Prostate gland (tissue), 2 donors: ENCODE measurements around the gene ROBO2. TPM values are rescaled to one million over a fixed set of nuclear protein-coding genes. Genes with fewer than 3 reads are reported as not detected.

Experiments
- DNase-seq: peaks from one replicate; pipeline ENCODE4 v3.0.0-alpha.2; 2019; ENCODE audit warnings: low spot score
- H3K27ac ChIP-seq, 2 donors: fragments of 200-600 bp; sonication (generic); 2 replicates each; pipeline ENCODE4 v1.5.1; 2017 to 2019
- H3K27me3 ChIP-seq: fragments of 200-600 bp; sonication (generic); replicated peaks from 2 replicates; pipeline ENCODE4 v1.5.1; 2019; ENCODE audit not compliant: insufficient read depth
- H3K36me3 ChIP-seq, 2 donors: fragments of 200-600 bp; sonication (generic); 1 replicate in 1 of 2; 2 replicates in 1 of 2; pipeline versions ENCODE4 v1.5.1 to v1.8.1; 2017 to 2019
- H3K4me1 ChIP-seq: fragments of 200-600 bp; sonication (generic); replicated peaks from 2 replicates; pipeline ENCODE4 v1.5.1; 2019
- H3K4me3 ChIP-seq, 2 donors: fragments of 200-600 bp; sonication (generic); 2 replicates each; pipeline ENCODE4 v1.5.1; 2017 to 2019
- H3K9me3 ChIP-seq: fragments of 200-600 bp; sonication (generic); 2 replicates; pipeline ENCODE4 v1.5.1; 2017
- POLR2A ChIP-seq: fragments of 450-650 bp; IDR thresholded peaks from one replicate; pipeline ENCODE4 v1.6.1; 2016; ENCODE audit warnings: antibody characterized with exemption, mild to moderate bottlenecking
- POLR2AphosphoS5 ChIP-seq: sonication (generic); formaldehyde crosslinking; IDR thresholded peaks from one replicate; pipeline ENCODE4 v1.6.1; 2017; ENCODE audit warnings: antibody characterized with exemption
- WGBS: methylation state at CpG from one replicate; pipeline ENCODE4 v1.1.5; 2018; 5-methylcytosine and 5-hydroxymethylcytosine counted together
- intact Hi-C: fragments of 100-400 bp; cut with DNase I; formaldehyde crosslinking; loops from one replicate; pipeline ENCODE4 v1.14.2; 2022
- total RNA-seq, 2 donors: library from RNA; depleted of rRNA; stranded (reverse); fragments of >200 nt; gene quantifications; one replicate each; pipeline ENCODE4 v1.1.0, GENCODE V29; 2016
- TF ChIP-seq, protein P1 (sequence below), 4 experiments: fragments of 200-600 bp in 2 of 4; fragments of 450-650 bp in 2 of 4; sonication (generic) in 2 of 4; IDR thresholded peaks; 1 replicate in 3 of 4; 2 replicates in 1 of 4; pipeline ENCODE4 v1.5.1; 2016 to 2019; ENCODE audit warnings: antibody characterized with exemption in 4 of 4, mild to moderate bottlenecking in 2 of 4, moderate library complexity in 2 of 4

ROBO2 gene
- total RNA-seq, 2 donors from 2014 or later, result 3.6 to 18.2 TPM

DNA sequence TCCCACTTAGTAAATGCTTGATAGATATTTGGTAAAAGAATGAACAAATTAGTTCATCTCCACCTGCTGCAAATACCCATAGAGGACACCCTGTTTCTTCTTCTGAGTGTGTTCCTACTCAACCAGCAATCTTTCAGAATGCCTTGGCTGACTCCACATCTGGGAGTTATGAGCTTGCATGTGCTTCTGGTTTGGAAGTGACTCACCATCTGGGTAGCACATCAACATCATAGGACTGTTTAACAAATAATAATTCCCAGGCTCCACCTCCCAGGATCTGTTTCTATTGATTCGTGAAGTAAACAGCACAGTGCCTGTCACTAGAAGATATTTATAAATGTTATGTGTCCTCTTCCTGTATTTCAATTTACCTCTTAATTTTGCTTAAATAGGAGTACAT is 580.1 kb downstream of the ROBO2 start:
- TF ChIP-seq, protein P1, sequence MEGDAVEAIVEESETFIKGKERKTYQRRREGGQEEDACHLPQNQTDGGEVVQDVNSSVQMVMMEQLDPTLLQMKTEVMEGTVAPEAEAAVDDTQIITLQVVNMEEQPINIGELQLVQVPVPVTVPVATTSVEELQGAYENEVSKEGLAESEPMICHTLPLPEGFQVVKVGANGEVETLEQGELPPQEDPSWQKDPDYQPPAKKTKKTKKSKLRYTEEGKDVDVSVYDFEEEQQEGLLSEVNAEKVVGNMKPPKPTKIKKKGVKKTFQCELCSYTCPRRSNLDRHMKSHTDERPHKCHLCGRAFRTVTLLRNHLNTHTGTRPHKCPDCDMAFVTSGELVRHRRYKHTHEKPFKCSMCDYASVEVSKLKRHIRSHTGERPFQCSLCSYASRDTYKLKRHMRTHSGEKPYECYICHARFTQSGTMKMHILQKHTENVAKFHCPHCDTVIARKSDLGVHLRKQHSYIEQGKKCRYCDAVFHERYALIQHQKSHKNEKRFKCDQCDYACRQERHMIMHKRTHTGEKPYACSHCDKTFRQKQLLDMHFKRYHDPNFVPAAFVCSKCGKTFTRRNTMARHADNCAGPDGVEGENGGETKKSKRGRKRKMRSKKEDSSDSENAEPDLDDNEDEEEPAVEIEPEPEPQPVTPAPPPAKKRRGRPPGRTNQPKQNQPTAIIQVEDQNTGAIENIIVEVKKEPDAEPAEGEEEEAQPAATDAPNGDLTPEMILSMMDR (IDR thresholded peaks at IDR 0.05), result no peak
- TF ChIP-seq POLR2AphosphoS5 (no peak), POLR2A (no peak)
- Histone ChIP-seq H3K36me3 (no peaks in the 10 kb centered on the region), H3K9me3 (no peaks in the 10 kb centered on the region), H3K4me3 (no peak overlapping the region), H3K4me1 (no peaks in the 10 kb centered on the region), H3K27me3 (no peaks in the 10 kb centered on the region), H3K27ac (no peak overlapping the region)
- 91% methylated on average over 1 of the region's 1 CpG for WGBS
- intact Hi-C loops, result no loop called here
- DNase-seq, result no peak

DNA sequence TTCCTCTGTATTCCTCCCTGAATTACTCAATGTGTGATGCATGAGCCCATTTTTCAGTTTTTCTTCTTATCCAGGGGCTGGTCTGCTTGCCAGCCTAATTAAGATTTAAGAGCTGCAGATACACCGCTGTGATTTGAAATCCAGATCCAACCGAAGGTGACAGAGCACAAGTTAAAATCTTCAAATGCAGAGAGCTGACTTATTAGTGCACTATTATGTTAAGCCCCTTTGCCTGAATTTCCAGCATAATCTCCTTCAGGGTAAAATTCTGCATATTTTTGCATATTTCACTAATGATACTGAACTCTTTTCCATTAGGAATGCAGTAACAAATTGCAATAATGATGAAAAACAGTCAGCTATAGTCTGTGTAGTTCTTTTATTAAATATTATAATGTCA is 583.6 kb downstream of the ROBO2 start:
- intact Hi-C loops, result no loop called here
- DNase-seq, result no peak
- TF ChIP-seq, protein P1 (IDR thresholded peaks at IDR 0.05), result no peak
- TF ChIP-seq POLR2A (no peak), POLR2AphosphoS5 (no peak)
- Histone ChIP-seq H3K27ac (no peak overlapping the region), H3K4me1 (no peaks in the 10 kb centered on the region), H3K9me3 (no peaks in the 10 kb centered on the region), H3K4me3 (no peak overlapping the region), H3K36me3 (no peaks in the 10 kb centered on the region), H3K27me3 (no peaks in the 10 kb centered on the region)
- WGBS, result 72% methylated on average over 2 of the region's 2 CpGs

DNA sequence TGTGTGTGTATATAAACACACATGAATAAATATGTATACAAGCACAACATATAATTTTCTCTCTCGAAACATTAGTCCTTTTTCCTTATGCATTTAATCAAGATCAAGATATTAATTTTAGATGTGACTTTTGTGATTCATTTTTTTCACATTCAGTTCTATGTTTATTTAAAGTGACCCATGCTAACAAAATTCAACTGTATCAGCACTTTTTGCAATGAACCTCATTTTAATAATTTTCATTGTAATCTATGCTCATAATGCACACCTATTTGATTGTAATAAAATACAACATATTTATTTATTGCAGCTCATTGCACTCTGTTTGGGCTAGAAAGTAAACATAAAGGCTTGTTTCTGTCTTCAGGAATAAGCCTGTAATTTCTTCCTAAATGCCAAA is 586.3 kb downstream of the ROBO2 start:
- no peaks in the 10 kb centered on the region for H3K27me3 ChIP-seq
- no peaks in the 10 kb centered on the region for H3K9me3 ChIP-seq
- TF ChIP-seq, protein P1 (IDR thresholded peaks at IDR 0.05), result no peak
- TF ChIP-seq POLR2AphosphoS5 (no peak), POLR2A (no peak)
- intact Hi-C loops, result no loop called here
- DNase-seq, result no peak
- no peak overlapping the region for H3K4me3 ChIP-seq
- WGBS, result 100% methylated on average over 1 of the region's 1 CpG
- no peaks in the 10 kb centered on the region for H3K36me3 ChIP-seq
- H3K27ac ChIP-seq, result no peak overlapping the region
- no peaks in the 10 kb centered on the region for H3K4me1 ChIP-seq

DNA sequence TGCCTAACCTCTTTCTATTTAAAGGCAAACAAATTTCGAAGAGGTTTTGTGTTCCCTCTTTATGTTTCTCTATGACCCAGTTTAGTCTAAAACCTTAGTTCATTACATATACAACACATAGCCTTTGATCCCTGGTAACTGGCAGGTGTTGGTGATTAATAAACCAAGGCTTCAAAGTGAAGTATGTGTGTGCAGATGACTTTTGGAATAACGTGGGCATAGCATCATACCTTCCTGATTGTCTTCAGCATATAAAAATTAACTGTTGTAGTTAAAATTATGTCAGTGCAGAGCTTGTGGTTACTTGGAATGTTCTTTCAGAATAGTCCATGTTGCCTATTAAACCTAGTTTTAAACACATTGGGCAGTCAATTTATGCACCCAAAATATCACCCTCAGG is 608.3 kb downstream of the ROBO2 start:
- TF ChIP-seq POLR2AphosphoS5 (no peak), POLR2A (no peak)
- TF ChIP-seq, protein P1 (IDR thresholded peaks at IDR 0.05), result no peak
- H3K27me3 ChIP-seq, result no peaks in the 10 kb centered on the region
- H3K27ac ChIP-seq, result no peak overlapping the region
- intact Hi-C loops, result no loop called here
- WGBS, result 31% methylated on average over 2 of the region's 2 CpGs
- no peaks in the 10 kb centered on the region for H3K9me3 ChIP-seq
- H3K4me3 ChIP-seq, result no peak overlapping the region
- H3K36me3 ChIP-seq, result no peaks in the 10 kb centered on the region
- H3K4me1 ChIP-seq, result no peaks in the 10 kb centered on the region
- no peak for DNase-seq

DNA sequence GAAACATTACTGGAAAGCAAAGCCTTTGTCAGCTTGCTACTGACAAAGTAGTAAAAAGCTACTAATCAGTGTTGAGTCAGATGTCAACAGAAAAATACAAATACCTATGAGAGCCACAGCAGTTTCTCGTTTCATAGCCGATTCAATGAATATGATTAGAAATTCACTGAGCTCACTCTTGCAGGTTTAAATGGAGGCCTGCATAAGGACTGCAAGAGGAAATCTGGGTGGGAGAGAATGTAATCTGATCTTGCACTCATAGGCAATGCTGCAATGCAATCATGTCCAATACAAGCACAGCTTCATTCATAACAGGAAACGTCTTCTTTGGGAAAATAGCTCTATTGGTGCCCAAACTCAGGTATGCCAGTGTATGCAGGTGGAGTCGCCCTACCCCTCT is 608.8 kb downstream of the ROBO2 start:
- DNase-seq, result no peak
- Histone ChIP-seq H3K4me3 (no peak overlapping the region), H3K36me3 (no peaks in the 10 kb centered on the region), H3K9me3 (no peaks in the 10 kb centered on the region), H3K27me3 (no peaks in the 10 kb centered on the region), H3K4me1 (no peaks in the 10 kb centered on the region), H3K27ac (no peak overlapping the region)
- intact Hi-C loops, result no loop called here
- TF ChIP-seq POLR2AphosphoS5 (no peak), POLR2A (no peak)
- TF ChIP-seq, protein P1 (IDR thresholded peaks at IDR 0.05), result no peak
- WGBS, result 36% methylated on average over 4 of the region's 4 CpGs
